Loucy (cell line): ENCODE results near the gene RASGRP2.

ENCODE experiments used
- H2AFZ ChIP-seq: fragments of 200-600 bp; sonication (generic); 2 replicates; pipeline ENCODE4 v1.6.0; 2016; ENCODE audit warnings: antibody characterized with exemption, mild to moderate bottlenecking, low read length, moderate library complexity
- H3F3A ChIP-seq: fragments of 200-600 bp; 2 replicates; pipeline ENCODE4 v1.6.0; 2016; ENCODE audit warnings: antibody characterized with exemption, low read depth, mild to moderate bottlenecking
- H3K27me3 ChIP-seq: fragments of 200-600 bp; sonication (generic); 2 replicates; pipeline ENCODE4 v1.6.1; 2014; ENCODE audit warnings: low read length, mild to moderate bottlenecking; ENCODE audit not compliant: insufficient read depth, poor library complexity, severe bottlenecking
- H3K36me3 ChIP-seq: fragments of 200-600 bp; sonication (generic); 2 replicates; pipeline ENCODE4 v1.6.1; 2016; ENCODE audit warnings: low read length; ENCODE audit not compliant: insufficient read depth
- H3K4me1 ChIP-seq: fragments of 200-600 bp; sonication (generic); 2 replicates; pipeline ENCODE4 v1.5.1; 2014; ENCODE audit warnings: low read length, mild to moderate bottlenecking; ENCODE audit not compliant: insufficient read depth, poor library complexity, severe bottlenecking
- H3K4me2 ChIP-seq: fragments of 200-600 bp; sonication (generic); 2 replicates; pipeline ENCODE4 v1.6.0; 2014; ENCODE audit warnings: antibody characterized with exemption, low read length, low read depth, mild to moderate bottlenecking; ENCODE audit not compliant: poor library complexity, severe bottlenecking
- H3K4me3 ChIP-seq: fragments of 200-600 bp; sonication (generic); 2 replicates; pipeline ENCODE4 v1.5.1; 2014; ENCODE audit warnings: low read length, mild to moderate bottlenecking, mixed read lengths; ENCODE audit not compliant: poor library complexity, severe bottlenecking
- H3K79me2 ChIP-seq: fragments of 200-600 bp; sonication (generic); 2 replicates; pipeline ENCODE4 v1.6.1; 2014; ENCODE audit warnings: low read length; ENCODE audit not compliant: insufficient read depth
- H3K9ac ChIP-seq: fragments of 200-600 bp; sonication (generic); 2 replicates; pipeline ENCODE4 v1.6.0; 2014; ENCODE audit warnings: mild to moderate bottlenecking, low read depth, low read length, moderate library complexity; ENCODE audit not compliant: poor library complexity, severe bottlenecking
- H3K9me2 ChIP-seq: fragments of 200-600 bp; sonication (generic); replicated peaks from 2 replicates; pipeline ENCODE4 v1.6.1; 2016; ENCODE audit warnings: low read depth, low read length, mixed read lengths
- H3K9me3 ChIP-seq: fragments of 200-600 bp; sonication (generic); 2 replicates; pipeline ENCODE4 v1.6.1; 2014; ENCODE audit warnings: mild to moderate bottlenecking, antibody characterized with exemption, low read length, low read depth; ENCODE audit not compliant: insufficient read depth
- H4K20me1 ChIP-seq: fragments of 200-600 bp; sonication (generic); 2 replicates; pipeline ENCODE4 v1.6.0; 2014; ENCODE audit warnings: antibody characterized with exemption, low read length, mild to moderate bottlenecking; ENCODE audit not compliant: insufficient read depth, poor library complexity, severe bottlenecking
- EZH2phosphoT487 ChIP-seq: fragments of 200-600 bp; IDR thresholded peaks from 2 replicates; pipeline ENCODE4 v1.6.1; 2018; ENCODE audit warnings: antibody characterized with exemption, mild to moderate bottlenecking, moderate library complexity, borderline replicate concordance
- TF ChIP-seq, protein P1 (sequence below): fragments of 200-600 bp; sonication (generic); conservative IDR thresholded peaks from 2 replicates; pipeline ENCODE4 v1.5.1; 2014; ENCODE audit warnings: mild to moderate bottlenecking, antibody characterized with exemption, low read length

RASGRP2 gene

DNA sequence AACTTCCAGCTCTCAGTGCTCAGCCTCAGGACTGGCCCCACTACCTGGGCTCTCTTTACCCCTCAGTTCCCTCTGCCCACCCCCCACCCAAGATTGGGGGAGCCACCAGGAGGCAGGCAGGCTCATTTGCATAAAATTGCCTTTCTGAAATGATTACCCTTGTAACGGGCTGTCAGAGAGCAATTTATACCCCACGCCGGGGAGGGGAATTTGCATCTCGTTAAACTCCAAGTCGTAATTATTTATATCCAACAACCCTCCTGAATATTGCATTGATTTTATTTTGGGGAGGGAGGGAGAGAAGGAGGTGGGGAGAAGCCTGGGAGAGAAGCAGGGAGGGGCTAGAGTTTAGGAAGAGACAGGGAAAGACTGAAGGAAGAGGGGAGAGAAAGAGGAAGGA lies 29.3 kb downstream of the RASGRP2 start:
- no peaks in the 10 kb centered on the region for H3K9me2 ChIP-seq
- H3K9me3 ChIP-seq = no peaks in the 10 kb centered on the region
- TF ChIP-seq, protein P1, sequence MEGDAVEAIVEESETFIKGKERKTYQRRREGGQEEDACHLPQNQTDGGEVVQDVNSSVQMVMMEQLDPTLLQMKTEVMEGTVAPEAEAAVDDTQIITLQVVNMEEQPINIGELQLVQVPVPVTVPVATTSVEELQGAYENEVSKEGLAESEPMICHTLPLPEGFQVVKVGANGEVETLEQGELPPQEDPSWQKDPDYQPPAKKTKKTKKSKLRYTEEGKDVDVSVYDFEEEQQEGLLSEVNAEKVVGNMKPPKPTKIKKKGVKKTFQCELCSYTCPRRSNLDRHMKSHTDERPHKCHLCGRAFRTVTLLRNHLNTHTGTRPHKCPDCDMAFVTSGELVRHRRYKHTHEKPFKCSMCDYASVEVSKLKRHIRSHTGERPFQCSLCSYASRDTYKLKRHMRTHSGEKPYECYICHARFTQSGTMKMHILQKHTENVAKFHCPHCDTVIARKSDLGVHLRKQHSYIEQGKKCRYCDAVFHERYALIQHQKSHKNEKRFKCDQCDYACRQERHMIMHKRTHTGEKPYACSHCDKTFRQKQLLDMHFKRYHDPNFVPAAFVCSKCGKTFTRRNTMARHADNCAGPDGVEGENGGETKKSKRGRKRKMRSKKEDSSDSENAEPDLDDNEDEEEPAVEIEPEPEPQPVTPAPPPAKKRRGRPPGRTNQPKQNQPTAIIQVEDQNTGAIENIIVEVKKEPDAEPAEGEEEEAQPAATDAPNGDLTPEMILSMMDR = no peak
- no peak for TF ChIP-seq EZH2phosphoT487
- H3K9ac ChIP-seq = no peak overlapping the region
- no peaks in the 10 kb centered on the region for H3K79me2 ChIP-seq
- no peaks in the 10 kb centered on the region for H3K4me1 ChIP-seq
- no peaks in the 10 kb centered on the region for H4K20me1 ChIP-seq
- no peaks in the 10 kb centered on the region for H3F3A ChIP-seq
- no peak overlapping the region for H3K4me2 ChIP-seq
- no peaks in the 10 kb centered on the region for H3K27me3 ChIP-seq
- no peaks in the 10 kb centered on the region for H3K36me3 ChIP-seq
- H2AFZ ChIP-seq = no peak overlapping the region
- H3K4me3 ChIP-seq = no peak overlapping the region

DNA sequence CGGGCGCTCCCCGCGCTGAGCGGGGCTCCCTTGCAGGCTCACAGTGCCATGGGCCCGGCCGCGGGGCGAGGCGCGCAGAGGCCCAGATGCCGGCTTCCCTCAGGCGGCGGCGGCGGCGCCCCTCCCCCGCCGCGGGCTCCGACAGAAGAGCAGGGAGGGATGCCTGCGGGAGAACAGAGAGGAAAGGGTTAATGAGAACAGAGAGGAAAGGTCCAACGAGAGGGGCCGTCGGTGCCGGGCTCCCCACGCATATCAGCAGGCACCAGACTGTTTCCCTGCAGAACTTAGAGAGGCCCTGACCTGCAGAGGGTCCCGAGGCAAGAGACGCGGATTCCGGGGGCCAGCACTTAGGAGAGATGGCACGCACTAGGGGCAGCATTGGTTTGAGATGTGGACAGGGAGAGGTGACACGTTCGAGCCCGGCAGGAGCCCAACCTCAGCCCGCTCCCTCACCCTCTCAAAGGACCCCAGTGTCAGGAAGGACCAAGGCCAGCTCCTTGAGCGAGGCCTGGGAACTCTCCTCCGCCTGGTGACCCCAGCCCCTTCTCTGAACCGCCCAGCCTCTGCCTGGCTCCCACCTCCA lies 30.1 kb downstream of the RASGRP2 start:
- Histone ChIP-seq H3K27me3 (no peaks in the 10 kb centered on the region), H3K9me3 (no peaks in the 10 kb centered on the region), H2AFZ (no peak overlapping the region), H3K4me3 (no peak overlapping the region), H3K4me2 (no peak overlapping the region), H3K9ac (no peak overlapping the region), H3K79me2 (no peaks in the 10 kb centered on the region), H4K20me1 (no peaks in the 10 kb centered on the region), H3F3A (no peaks in the 10 kb centered on the region), H3K4me1 (no peaks in the 10 kb centered on the region), H3K36me3 (no peaks in the 10 kb centered on the region), H3K9me2 (no peaks in the 10 kb centered on the region)
- TF ChIP-seq EZH2phosphoT487 = no peak
- TF ChIP-seq, protein P1 = no peak

DNA sequence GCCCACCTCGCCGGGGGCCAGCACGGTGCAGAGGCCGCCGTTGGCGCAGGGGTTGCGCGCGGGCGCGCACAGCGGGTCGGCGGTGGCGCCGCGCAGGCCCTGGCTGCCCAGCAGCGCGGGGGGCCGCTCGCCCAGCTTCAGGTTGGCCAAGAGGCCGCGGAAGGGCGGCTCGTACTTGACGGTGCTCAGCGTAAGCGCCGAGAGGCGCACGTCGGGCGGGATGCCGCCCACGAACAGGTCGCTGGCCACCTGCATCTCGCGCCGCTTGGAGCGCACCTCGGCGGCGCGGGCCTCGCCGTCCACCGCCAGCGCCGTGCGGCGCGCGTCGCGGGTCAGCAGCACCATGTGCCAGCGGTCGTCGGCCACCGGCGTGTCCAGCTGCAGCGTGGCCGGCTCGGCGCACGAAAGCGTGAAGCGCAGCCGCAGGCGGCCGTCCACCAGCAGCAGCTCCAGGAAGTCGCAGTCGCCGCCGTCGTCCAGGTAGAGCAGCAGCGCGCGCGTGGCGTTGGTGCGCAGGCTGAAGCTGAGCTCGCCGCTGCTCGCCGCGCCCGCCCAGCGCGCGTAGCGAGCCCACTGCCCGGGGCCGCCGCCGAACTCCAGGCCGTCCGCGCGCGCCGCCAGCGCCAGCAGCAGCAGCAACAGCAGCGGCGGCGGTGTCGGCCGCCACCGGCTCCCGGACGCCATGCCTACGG lies 30.8 kb downstream of the RASGRP2 start:
- Histone ChIP-seq H2AFZ (no peak overlapping the region), H3K9ac (no peak overlapping the region), H3K4me3 (no peak overlapping the region), H3K9me2 (no peaks in the 10 kb centered on the region), H3K79me2 (no peaks in the 10 kb centered on the region), H3K4me1 (no peaks in the 10 kb centered on the region), H4K20me1 (no peaks in the 10 kb centered on the region), H3F3A (no peaks in the 10 kb centered on the region), H3K4me2 (no peak overlapping the region), H3K36me3 (no peaks in the 10 kb centered on the region), H3K27me3 (no peaks in the 10 kb centered on the region), H3K9me3 (no peaks in the 10 kb centered on the region)
- TF ChIP-seq, protein P1 = no peak
- TF ChIP-seq EZH2phosphoT487 = no peak
